Measurements from ENCODE around the gene IBTK. TPM values are rescaled to one million over a fixed set of nuclear protein-coding genes. Genes with fewer than 3 reads are reported as not detected.

IBTK gene, protein sequence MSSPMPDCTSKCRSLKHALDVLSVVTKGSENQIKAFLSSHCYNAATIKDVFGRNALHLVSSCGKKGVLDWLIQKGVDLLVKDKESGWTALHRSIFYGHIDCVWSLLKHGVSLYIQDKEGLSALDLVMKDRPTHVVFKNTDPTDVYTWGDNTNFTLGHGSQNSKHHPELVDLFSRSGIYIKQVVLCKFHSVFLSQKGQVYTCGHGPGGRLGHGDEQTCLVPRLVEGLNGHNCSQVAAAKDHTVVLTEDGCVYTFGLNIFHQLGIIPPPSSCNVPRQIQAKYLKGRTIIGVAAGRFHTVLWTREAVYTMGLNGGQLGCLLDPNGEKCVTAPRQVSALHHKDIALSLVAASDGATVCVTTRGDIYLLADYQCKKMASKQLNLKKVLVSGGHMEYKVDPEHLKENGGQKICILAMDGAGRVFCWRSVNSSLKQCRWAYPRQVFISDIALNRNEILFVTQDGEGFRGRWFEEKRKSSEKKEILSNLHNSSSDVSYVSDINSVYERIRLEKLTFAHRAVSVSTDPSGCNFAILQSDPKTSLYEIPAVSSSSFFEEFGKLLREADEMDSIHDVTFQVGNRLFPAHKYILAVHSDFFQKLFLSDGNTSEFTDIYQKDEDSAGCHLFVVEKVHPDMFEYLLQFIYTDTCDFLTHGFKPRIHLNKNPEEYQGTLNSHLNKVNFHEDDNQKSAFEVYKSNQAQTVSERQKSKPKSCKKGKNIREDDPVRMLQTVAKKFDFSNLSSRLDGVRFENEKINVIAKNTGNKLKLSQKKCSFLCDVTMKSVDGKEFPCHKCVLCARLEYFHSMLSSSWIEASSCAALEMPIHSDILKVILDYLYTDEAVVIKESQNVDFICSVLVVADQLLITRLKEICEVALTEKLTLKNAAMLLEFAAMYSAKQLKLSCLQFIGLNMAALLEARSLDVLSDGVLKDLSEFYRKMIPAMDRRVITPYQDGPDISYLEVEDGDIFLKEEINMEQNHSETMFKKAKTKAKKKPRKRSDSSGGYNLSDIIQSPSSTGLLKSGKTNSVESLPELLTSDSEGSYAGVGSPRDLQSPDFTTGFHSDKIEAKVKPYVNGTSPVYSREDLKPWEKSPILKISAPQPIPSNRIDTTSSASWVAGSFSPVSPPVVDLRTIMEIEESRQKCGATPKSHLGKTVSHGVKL (N-terminal part only)
- 17.1 and 17.8 TPM in 2 replicates for total RNA-seq (2021)
- long read RNA-seq, partial matches to known transcripts = 83 of 97 reads
- long read RNA-seq, other reads (novel, unspliced or antisense) = 14 of 97 reads

DNA sequence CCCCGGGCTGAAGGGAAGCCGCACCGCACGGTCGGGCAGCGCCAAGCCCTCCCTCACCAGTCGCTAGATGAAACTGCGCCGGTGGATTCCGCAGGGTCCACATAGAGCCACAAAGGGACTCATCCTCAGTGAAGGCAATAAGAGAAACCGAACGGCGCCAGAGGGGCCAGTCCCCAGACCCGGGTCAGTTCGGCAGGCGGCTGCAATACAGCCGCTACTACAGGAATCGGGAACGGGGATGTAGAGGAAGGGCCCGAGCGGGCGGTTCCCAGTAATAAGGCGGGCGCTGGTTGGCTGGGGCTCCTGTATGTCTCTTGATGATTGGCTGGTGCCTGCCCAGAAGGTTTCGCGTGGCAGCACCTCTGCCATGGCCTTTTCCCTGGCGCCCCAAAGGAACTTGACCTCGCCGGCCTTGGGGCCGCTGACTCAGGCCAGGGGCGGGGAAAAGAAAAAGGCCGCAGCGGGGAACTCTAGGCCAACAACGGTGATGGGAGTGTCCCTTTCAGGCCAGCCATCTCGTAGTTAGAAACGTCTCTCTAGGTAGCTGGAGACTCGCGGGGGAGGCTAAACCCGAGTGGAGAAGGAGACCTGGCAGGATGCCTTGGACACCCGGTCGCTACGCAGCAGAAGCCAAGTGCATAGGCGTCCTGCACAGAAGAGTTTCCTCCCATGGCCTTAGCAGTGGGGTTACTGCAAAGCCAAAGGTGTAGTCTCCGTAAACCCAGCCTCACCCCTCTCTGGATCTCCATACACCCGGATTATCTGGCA lies at the start of gene IBTK:
Gene IBTK, minus strand, starts transcription at position 240 of the 768 bp plus-strand sequence. CDS start 7,258 bp downstream, outside the sequence.
- Histone ChIP-seq H4K8ac (replicated peaks; ENCODE audit: insufficient read length, low read depth, low read length) (no peak within 1 kb of the TSS), H2AFZ (ENCODE audit: low read length) (peak within 1 kb of the TSS; percentile 89)
- no CpG with 5 or more reads among the region's 45 CpGs for WGBS (ENCODE audit: extremely low coverage, insufficient read length, low lambda C conversion rate)

More for the DNA sequence above, at the start of gene IBTK:
- Histone ChIP-seq H3K56ac (ENCODE audit: insufficient read length, low read depth, low read length) (no peak within 1 kb of the TSS), H3K4me2 (ENCODE audit: insufficient read depth, insufficient read length, low read length) (peak within 1 kb of the TSS; percentile 91), H3K23ac (ENCODE audit: insufficient read length, low read depth, low read length) (no peak within 1 kb of the TSS), H4K20me1 (ENCODE audit: control insufficient read depth, insufficient read depth, insufficient read length) (no peaks in the 10 kb centered on the region), H3K9me3 (ENCODE audit: control insufficient read depth, low read depth, low read length) (no peaks in the 10 kb centered on the region), H3K23me2 (ENCODE audit: insufficient read length, low read depth, low read length, poor library complexity, severe bottlenecking) (peaks cover 10% of the 10 kb centered on the region), H2BK20ac (ENCODE audit: low read depth, low read length, poor library complexity, severe bottlenecking) (no peak within 1 kb of the TSS), H3K14ac (ENCODE audit: insufficient read depth, low read length) (peak within 1 kb of the TSS; percentile 86), H3K27me3 (ENCODE audit: insufficient read depth, low read length) (no peaks in the 10 kb centered on the region), H3K9ac (ENCODE audit: extremely low read depth, insufficient read length, low read length) (peak within 1 kb of the TSS; percentile 78), H4K91ac (ENCODE audit: insufficient read length, low read depth, low read length) (no peak within 1 kb of the TSS), H2BK120ac (ENCODE audit: low read depth, low read length, poor library complexity, severe bottlenecking) (peak within 1 kb of the TSS; percentile 75), H3K4ac (ENCODE audit: low read depth, low read length) (no peak within 1 kb of the TSS; the same call in 1 of the 2 replicates), H3K27ac (ENCODE audit: insufficient read length, low read depth, low read length) (peak within 1 kb of the TSS; percentile 28), H3K18ac (ENCODE audit: insufficient read length, low read depth, low read length) (peak within 1 kb of the TSS; percentile 77), H3K4me1 (ENCODE audit: insufficient read depth, low read length) (peaks cover 4% of the 10 kb centered on the region; the same call in 1 of the 2 replicates), H2BK5ac (ENCODE audit: insufficient read length, low read length) (no peak within 1 kb of the TSS), H3K79me2 (ENCODE audit: insufficient read depth, low read length) (peaks cover 10% of the 10 kb centered on the region; the same call in 1 of the 2 replicates), H3K79me1 (ENCODE audit: insufficient read depth, low read depth, low read length, poor library complexity, severe bottlenecking) (peaks cover 2% of the 10 kb centered on the region), H2BK15ac (ENCODE audit: low read depth, low read length) (no peak within 1 kb of the TSS), H2BK12ac (ENCODE audit: insufficient read length, low read depth, low read length) (peak within 1 kb of the TSS; percentile 4), H4K5ac (ENCODE audit: insufficient read length, low read depth, low read length) (no peak within 1 kb of the TSS), H2AK5ac (ENCODE audit: insufficient read length, low read length) (no peak within 1 kb of the TSS), H3T11ph (ENCODE audit: low read length) (no peak within 1 kb of the TSS)
- TF ChIP-seq, protein P1, sequence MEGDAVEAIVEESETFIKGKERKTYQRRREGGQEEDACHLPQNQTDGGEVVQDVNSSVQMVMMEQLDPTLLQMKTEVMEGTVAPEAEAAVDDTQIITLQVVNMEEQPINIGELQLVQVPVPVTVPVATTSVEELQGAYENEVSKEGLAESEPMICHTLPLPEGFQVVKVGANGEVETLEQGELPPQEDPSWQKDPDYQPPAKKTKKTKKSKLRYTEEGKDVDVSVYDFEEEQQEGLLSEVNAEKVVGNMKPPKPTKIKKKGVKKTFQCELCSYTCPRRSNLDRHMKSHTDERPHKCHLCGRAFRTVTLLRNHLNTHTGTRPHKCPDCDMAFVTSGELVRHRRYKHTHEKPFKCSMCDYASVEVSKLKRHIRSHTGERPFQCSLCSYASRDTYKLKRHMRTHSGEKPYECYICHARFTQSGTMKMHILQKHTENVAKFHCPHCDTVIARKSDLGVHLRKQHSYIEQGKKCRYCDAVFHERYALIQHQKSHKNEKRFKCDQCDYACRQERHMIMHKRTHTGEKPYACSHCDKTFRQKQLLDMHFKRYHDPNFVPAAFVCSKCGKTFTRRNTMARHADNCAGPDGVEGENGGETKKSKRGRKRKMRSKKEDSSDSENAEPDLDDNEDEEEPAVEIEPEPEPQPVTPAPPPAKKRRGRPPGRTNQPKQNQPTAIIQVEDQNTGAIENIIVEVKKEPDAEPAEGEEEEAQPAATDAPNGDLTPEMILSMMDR (conservative IDR thresholded peaks at IDR 0.05) = no peak
- Mint-ChIP-seq H3K36me3 (ENCODE audit: insufficient read depth in 1 of 3, low read depth in 3 of 3) (peaks cover 2 to 23% (median 5%) of the 10 kb centered on the region in 3 experiments; a peak in 4 of 7 replicates), H3K27ac (peak within 1 kb of the TSS; percentile 93 to 97 (median 96)), H3K27me3 (ENCODE audit: low read depth) (no peaks in the 10 kb centered on the region), H3K9me3 (no peaks in the 10 kb centered on the region), H3K4me1 (peaks cover 26 to 27% of the 10 kb centered on the region in 2 experiments), H3K4me3 (peak within 1 kb of the TSS; percentile 93 to 97)
- peak; percentile 97 for DNase-seq

All from H9 (cell line).